ENCODE measurements around the gene PCDH9. TPM values are rescaled to one million over a fixed set of nuclear protein-coding genes. Genes with fewer than 3 reads are reported as not detected.

The PCDH9 gene
- total and polyA plus RNA-seq, 2 of the 13 experiments (the other 11 are each of a cell fraction or from before 2014, with no cell fraction given) = 0.09 TPM; not detected in 1

GRCh38 chr13:66775196-66775595, 454.9 kb downstream of the PCDH9 start:
- Histone ChIP-seq H3K4me2 (ENCODE audit: low read depth, low read length) (no peak overlapping the region), H2AFZ (ENCODE audit: low read length) (no peak overlapping the region), H3K4me3 (replicated peaks in 1 of 3; ENCODE audit: insufficient read depth in 1 of 3, low read depth in 2 of 3, low read length in 3 of 3) (no peak overlapping the region), H3K27ac (ENCODE audit: extremely low read length, insufficient read depth, low read length) (no peak overlapping the region), H3K27me3 (ENCODE audit: control insufficient read depth in 1 of 2, insufficient read depth in 2 of 2, low read length in 2 of 2) (no peaks in the 10 kb centered on the region; a peak in 1 of 5 replicates), H3K9me3 (ENCODE audit: low read length) (no peaks in the 10 kb centered on the region), H3K79me2 (ENCODE audit: insufficient read depth, low read length) (no peaks in the 10 kb centered on the region), H3K9ac (ENCODE audit: insufficient read depth, low read depth, low read length) (no peak overlapping the region), H3K4me1 (ENCODE audit: insufficient read depth, low read length) (no peaks in the 10 kb centered on the region), H4K20me1 (ENCODE audit: insufficient read depth, low read length) (no peaks in the 10 kb centered on the region), H3K36me3 (replicated peaks in 1 of 2; ENCODE audit: control insufficient read depth in 1 of 2, insufficient read depth in 2 of 2, low read length in 2 of 2) (no peaks in the 10 kb centered on the region)
- WGBS (ENCODE audit: low lambda C conversion rate) = 0% methylated on average over 3 of the region's 3 CpGs
- ATAC-seq = no peak
- no peak for FAIRE-seq
- POLR2A ChIA-PET = no interaction called here
- no peak for DNase-seq (ENCODE audit: low spot score)
- CTCF ChIA-PET (ENCODE audit: low intra/inter-chr PET ratio, low total read pairs) = no interaction called here
- no TSS peak for BruUV-seq (replicated peaks)
- intact Hi-C loops (cut with micrococcal nuclease; ENCODE audit: unreplicated experiment) = no loop called here
- in situ Hi-C loops (cut with HindIII; ENCODE audit: extremely low pct_ligation_motif_present, low pct_unique_long_range_greater_than_20kb) = no loop called here
- no peak for TF ChIP-seq ZBTB39 (CRISPR knock-in tag; IDR thresholded peaks at IDR 0.05)
- TF ChIP-seq U2AF2 (IDR thresholded peaks at IDR 0.05; ENCODE audit: low read depth, low read length) = no peak
- TF ChIP-seq TGIF2 (CRISPR knock-in tag; IDR thresholded peaks at IDR 0.05) = no peak
- TF ChIP-seq FOXJ3 (CRISPR knock-in tag; IDR thresholded peaks at IDR 0.05; ENCODE audit: borderline replicate concordance) = no peak
- TF ChIP-seq ZNF609 (CRISPR knock-in tag; IDR thresholded peaks at IDR 0.05; ENCODE audit: borderline replicate concordance) = no peak
- no peak for TF ChIP-seq AGO1 (IDR thresholded peaks at IDR 0.05; ENCODE audit: low read depth, low read length, poor library complexity, severe bottlenecking)
- no peak for TF ChIP-seq ZNF263 (CRISPR knock-in tag; IDR thresholded peaks at IDR 0.05)
- TF ChIP-seq YEATS4 (CRISPR knock-in tag; IDR thresholded peaks at IDR 0.05; ENCODE audit: borderline replicate concordance) = no peak
- TF ChIP-seq AGO2 (optimal IDR thresholded peaks at IDR 0.05; ENCODE audit: low read depth, low read length) = no peak
- no peak for TF ChIP-seq PRDM10 (CRISPR knock-in tag; IDR thresholded peaks at IDR 0.05; ENCODE audit: low read depth)
- no peak for TF ChIP-seq ZNF775 (CRISPR knock-in tag; IDR thresholded peaks at IDR 0.05; ENCODE audit: borderline replicate concordance)
- TF ChIP-seq IRF1 (CRISPR knock-in tag; IDR thresholded peaks at IDR 0.05; ENCODE audit: low read depth) = no peak
- TF ChIP-seq FOXK2 (IDR thresholded peaks at IDR 0.05) = no peak
- TF ChIP-seq ZNF761 (CRISPR knock-in tag; conservative IDR thresholded peaks at IDR 0.05) = no peak
